CD1c-positive myeloid dendritic cell (primary cell): Measurements from ENCODE around the gene TGM4.
"Not testable (repeated sequence)": the region's sequence is repeated elsewhere in the genome, so short reads cannot be mapped to it uniquely, and the experiment has no call there.

Experiments
- DNase-seq: peaks from one replicate; pipeline ENCODE4 v3.0.0-alpha.2; 2016; ENCODE audit errors: extremely low spot score

TGM4 gene

DNA sequence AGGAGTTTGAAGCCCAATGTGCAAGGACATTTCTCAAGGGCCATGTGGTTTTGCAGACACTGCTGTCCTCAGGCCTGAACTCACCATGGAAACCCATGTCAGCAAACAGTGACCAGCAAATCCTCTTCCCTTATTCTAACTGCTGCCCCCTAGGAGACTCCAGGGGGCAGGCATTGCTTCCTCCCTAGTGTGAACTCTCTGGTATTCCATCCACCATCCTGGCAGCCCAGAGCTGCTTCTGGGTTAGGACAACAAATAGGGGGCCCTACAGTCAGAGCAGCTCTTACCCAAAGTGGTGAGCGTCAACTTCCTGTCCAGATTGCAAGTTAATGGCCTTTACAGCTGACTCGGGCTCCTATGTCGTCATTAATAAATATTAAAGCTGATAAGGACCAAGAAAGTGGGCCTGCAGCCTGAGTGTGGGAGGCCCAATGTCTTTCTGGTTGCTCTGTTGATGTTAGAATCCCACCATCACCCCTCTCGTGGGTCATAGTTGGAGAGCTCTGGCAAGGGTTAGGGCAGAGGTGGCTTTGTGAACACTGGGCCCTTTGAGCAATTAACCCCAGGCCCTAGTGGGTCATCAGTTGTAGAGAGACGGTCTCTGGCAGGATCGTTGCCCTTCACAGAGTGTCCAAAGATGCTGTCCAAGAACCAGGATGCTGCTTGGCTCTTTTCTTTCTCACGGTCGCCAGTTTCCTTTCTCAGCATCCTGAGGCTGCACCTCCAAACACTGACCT lies 41.5 kb downstream of the TGM4 start:
- DNase-seq: peak; percentile 5

DNA sequence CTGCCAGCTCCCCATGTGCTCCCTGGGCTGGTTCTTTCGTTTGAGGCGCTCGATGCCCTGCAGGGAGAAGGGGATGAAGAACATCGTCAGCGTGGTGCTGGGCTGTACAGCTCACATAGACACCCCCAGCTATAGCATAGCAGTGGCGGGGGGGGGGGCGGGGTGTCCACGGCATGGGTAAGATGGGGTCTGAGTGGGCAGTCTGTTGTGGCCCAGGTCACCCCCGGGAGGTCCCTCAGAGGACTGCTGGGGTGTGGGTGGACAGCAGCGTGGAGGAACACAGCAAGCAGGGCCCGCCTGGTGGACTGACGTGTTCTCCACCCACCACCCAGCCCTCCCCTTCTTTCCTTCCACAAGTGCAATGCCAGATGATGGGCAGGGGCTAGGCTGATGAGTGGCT lies 43.7 kb downstream of the TGM4 start:
- no peak for DNase-seq

DNA sequence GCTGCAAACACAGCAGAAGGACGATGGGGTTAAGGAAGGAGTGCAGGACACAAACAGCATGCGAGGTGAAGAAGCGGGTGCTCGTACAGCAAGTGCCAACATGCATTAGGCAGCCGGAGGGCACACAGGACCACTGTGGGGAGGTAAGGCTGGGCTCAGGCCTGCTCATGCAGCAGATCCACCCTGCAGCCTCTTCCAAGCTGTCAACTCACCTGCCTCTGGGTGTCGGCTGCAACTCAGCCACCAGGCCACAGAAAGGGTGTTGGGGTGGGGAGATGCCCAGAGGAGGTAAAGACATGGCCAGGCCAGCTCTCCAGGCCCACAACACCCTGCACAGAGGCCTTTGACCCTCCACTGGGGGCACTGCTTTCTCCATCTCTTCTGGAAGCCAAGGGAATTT lies 44.2 kb downstream of the TGM4 start:
- no peak for DNase-seq

DNA sequence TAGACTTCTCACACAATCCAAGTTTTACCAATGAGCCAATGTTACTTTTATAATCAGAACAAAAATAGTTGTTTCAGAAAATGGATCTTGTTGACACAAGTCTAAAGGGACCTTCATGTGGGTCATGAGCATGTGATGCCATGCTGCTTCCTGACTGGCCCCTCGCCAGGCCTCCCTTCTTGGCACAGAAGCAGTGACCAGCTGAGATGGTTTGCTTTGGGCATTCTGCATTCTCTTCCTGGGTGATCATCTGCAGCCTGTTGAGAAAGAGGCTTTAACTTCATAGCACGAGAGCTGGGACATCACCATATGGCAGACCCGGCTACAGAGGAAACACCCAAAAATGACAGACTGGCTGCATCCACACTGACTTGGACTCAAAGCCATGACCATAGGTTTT lies 45.7 kb downstream of the TGM4 start:
- no peak for DNase-seq

DNA sequence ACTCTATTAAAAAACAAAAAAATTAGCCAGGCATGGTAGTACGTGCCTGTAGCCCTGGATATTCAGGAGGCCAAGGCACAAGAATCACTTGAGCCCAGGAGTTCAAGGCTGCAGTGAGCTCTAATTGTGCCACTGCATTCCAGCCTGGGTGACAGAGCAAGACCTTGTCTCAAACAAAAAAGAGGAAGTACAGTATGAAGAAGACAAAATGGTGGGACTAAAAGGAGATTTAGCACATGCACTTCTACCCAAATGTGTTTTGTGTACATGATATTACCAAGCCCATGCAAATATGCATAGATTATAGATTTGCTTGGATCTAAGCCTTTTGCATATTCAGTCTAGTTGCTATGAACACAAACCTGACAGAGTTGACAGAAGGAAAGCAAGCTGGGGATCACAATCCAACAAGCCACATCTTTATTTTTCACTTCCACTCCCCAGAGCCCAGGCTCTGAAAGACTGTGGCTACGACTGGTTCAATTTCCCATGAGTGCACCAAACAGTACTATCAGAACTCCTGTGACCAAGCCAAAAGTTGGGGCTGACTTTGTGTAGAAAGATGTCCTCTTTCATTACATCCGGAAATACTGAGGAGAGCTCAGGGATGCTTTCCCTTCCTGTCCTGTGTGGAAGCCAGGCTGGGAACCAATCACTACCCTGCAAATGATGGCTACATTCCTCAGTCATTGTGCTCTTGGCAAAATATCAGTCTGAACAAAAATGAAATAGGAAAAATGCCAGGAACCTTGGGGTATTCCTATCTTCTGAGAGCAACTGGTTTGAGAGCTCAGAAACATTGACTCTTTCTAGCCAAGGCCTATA lies 49.4 kb downstream of the TGM4 start:
- DNase-seq: no peak

DNA sequence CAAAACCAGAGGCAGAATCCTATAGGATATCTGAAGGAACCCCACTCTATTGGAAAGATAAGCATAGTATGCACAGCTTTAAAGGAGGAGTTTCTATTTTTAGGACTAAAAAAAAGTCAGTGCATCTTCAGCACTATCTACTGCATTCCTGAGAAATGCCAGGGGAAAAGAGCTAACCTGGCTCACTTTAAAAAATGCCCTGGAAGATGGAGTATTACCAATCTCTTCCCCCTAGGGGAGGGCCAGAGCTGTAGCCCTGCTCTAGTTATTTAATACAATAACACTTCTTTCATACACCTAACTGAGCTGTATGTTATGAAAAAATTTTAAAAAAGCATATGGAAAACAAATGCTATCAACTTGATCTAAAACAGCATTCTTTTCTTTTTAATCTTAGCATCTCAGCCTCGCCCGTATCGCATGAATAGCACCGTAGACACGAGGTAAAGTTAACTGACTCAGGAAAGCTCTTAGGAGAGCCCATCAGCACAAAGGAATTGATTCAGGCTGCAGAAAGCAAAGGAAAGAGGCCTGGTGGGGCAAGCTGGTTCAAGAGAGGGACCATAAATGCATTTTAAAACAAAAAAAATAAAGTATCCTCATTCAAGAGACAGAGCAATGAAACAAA lies 50.2 kb downstream of the TGM4 start:
- no peak for DNase-seq

DNA sequence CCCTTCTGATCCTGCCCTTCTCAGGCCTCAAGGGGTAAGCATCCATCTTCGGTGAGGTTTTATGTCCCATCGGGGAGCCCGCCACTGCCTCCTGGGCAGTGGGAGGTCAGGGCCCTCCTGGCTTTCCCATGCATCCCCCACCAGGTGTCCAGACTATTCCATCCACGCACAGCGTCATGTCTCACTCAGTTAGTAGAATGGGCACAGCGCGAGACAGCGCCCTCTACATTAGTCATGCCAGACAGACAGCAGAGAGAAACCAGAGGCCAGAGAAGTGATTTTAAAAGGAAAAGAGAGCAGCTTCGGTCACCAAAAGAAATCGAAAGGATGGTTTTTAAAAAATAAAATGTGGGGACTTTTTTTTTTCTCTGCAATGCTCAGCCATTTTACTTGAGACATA lies 51.8 kb downstream of the TGM4 start:
- DNase-seq: no peak

DNA sequence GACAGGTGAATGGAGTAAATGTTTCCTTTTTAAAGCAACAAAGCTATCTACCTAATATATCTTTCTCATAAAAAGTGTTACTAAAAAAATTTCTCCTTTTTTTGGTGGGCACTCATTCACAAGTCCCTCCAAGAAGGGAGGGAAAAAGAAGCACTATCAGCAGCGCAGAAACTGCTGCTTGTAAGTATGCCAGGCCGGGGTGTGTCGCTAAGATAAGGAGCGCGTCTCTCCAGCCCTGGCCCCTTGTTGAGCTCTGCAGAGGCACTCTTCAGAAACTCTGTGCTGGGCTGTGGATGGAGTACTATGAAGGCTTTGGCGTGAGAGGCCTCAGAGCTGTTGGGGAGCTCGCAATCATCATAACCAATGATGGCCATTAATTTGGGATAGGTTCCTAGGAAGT lies 52.5 kb downstream of the TGM4 start:
- no peak for DNase-seq

DNA sequence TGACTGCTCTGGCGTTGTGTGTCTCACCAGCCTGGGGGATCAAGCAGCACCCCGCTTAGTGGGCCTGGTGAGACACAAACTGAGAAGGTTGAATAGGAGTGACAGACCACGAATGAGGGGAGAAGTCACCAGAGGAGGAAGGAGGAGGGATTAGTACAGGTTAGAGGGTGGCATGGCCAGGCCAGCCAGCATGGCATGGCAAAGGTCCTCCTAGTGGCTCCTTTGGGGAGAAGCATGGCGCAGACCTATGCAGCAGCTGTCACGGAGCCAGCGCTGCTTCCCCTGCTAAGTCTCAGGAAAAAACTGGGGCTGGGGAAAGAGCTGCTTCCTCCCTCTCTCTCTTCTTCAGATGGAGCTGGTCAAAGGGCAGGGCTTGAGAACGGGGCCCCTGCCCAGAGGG lies 53.0 kb downstream of the TGM4 start:
- no peak for DNase-seq

DNA sequence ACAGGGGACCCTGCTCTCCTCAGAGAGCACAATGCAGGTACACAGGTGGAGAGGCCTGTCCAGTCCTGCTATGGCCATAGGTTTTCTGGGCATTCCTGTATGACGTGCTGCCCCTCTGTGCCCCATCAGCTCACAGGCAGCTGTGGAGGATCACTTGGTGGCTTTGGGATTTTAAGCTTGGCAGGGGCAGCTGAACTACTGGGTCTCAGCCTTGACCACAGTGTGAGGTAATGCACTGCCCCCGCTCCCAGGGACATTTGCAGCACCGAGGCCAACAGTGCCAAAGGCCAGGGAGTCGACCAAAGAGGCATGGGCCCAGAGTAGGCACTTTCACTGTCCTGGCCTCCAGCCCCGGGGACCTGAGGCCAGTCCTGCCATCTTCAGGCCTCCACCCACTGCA lies 55.4 kb downstream of the TGM4 start:
- no peak for DNase-seq

DNA sequence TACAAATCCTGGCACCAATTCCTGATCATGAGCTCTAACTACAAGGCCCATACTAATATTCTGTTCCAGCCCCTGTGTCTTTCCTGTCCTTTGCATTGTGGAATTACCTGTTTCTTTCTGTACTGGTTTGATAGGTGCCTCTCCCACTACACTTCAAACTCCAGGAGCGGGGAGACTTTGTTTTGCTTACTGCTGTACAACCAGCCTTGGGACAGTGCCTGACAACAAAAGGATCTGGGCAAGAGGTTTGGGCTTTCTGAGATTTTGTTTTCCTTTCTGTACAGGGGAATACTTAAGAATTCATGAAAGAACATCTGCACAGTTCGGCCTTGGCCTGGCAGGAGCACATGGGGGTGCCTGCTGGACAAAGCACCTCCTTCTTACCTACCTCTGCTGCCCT lies 56.5 kb downstream of the TGM4 start:
- no peak for DNase-seq

DNA sequence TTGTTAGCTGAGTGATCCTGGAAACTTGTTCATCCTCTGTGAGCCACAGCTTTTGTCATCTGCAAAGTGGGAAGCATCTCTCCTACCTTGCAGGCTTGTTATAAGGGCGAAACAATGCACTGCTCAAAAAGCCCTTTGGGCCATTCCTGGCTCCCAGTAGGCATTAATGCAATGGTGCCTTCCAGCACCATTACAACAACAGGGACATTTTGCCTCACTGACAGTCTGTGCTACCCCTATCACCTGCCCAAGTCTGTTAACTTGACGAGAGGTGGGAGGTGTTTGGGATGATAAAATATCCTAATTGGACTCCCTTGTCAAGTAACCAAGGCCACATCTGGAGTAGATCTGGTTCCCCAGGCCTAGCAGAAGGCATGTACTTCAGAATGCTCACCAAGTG lies 57.4 kb downstream of the TGM4 start:
- DNase-seq: no peak

DNA sequence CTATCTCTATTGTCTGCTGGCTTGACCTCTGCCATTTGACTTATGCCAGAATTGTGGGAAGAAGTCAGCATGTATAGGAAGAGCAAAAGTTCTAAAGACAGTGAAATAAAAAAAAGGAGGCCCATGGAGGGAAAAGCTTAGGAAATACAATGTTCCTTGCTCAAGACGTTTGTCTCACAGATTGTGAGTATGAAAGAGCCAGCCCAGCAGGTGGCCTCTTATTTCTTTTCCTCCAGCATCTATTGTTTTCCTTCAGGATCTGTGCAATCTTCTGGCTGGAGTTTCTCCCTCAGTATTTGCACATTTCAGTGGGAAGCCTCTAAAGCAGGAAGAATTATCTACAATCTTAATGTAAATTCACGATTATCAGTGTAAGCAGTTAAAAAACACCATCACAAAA lies 57.9 kb downstream of the TGM4 start:
- DNase-seq: no peak

DNA sequence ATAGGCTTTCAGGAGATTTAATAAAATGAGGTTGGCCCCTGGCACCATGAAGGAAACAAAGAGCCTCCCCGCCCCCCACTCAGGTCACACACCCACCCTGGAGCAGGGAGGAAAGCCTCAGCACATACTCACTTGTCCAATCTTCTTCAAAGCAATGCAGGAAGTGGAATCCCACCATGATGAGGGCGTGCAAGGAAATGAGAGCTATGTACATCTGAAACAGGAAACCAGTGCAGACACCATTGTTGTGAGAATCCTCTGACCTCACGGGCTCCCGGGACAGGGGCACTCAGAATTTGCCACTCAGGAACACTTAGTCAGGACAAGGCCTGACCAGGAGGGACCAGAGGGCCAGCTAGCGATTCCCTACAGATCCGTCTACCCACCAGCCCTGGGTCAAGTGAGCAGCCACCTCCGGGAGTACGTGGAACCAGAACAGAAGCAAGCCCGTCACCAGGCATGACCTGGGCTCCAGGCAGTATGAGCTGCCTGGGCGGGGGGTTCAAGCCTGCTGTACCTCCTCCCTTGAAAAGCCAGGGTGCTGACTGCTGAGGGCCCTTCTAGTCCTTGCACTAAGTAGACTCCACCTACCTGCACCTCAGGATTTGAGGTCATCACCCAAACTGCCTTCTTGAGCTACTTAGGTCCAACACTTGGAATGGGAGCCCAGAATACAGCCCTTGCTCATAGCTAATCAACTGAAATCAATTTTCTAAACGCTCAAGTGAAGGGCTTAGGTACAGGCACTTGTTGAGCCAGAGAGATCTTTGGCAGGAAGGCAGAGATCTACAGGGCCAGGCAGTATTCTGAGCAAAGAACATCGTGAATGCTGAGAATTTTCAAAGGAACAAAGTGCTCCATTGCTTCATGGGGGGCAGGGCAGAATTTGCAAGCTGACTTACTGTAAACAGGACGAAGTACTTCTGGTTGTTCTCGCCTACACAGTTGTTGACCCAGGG lies 58.9 kb downstream of the TGM4 start:
- DNase-seq: no peak

DNA sequence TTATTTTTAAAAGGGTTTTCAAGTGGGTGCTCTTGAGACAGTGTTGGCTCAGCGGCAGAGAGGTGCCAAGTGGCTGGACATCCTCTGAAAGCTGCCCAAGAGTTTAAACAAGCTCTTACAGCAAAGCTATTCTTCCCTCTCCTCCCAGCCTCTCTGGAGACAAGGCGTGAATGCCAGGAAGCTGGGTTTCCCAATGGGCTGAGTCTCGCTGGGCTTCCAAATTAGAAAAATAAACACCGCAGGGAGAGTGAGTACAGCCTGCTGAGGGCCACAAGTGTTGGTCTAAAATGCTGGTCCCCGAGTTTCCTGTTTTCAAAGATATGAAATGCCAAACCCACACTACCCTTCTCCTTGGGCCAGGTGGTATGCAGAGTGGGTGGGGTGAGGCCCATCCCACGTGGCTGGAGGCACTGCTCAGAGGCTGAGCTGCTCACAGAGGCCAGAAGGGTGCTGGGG lies 65.2 kb downstream of the TGM4 start:
- DNase-seq: no peak

DNA sequence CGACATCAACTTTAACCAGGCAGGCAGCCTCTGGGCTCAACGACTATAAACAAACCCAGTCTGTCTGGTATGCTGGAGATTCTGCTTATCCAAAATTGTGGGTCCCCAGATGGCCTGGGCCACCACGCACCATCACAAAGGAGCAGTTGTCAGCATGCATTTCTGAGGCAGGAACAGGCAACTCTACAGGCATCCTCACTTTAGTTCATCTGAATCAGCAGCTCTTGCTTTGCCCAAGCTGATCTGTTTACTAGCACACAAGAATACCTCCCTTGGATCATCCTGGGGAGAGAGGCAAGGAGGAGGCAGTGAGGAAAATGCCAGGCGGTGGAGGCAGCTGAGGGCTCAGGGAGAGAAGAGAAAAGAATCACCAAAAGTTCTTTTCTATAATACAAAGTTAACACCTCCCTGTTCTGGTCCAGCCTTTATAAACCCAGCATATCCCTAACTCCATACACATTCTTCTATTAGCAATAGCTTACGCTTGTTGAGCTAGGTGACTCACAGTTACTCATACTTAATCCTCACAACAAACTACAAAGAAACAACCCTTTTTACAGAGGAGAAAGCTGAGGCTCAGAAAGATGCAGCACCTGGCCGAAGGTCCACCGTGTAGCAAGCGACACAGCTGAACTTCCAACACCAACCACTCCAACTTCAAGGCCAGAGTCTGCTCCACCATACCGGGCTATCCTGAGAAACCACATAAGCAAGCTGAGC lies 68.0 kb downstream of the TGM4 start:
- no peak for DNase-seq

DNA sequence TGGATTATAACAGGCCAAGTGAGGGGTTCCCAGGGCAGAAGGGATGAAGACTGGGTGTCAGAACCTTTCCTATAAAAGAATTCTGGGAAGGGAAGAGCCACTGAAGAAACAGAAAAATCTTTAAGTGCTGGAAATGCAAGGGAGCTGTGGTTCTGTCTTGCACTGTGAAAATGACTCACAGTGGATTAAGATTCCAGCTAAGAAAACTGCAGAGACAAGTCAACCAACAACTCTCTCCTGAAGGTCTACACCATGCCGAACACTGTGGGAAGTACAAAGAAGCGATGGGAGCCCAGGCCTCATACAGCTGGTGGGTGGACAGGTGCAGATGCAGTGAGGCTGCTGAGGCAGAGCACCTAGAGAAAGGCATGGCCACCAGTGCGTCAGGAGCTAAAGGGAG lies 73.8 kb downstream of the TGM4 start:
- DNase-seq: no peak

DNA sequence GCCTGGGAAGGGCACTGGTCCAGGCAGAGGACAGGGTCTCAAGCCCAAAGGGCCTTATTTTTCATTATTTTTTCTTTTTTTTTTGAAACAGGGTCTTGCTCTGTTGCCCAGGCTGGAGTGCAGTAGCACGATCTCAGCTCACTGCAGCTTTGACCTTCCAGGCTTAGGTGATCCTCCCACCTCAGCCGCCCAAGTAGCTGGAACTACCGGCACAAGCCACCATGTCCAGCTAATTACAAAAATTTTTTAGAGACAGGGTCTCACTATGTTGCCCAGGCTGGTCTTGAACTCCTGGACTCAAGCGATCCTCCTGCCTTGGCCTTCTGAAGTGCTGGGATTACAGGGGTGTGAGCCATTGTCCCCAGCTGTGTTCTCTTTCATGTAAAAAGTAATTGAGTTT lies 75.4 kb downstream of the TGM4 start:
- not testable (repeated sequence) for DNase-seq

DNA sequence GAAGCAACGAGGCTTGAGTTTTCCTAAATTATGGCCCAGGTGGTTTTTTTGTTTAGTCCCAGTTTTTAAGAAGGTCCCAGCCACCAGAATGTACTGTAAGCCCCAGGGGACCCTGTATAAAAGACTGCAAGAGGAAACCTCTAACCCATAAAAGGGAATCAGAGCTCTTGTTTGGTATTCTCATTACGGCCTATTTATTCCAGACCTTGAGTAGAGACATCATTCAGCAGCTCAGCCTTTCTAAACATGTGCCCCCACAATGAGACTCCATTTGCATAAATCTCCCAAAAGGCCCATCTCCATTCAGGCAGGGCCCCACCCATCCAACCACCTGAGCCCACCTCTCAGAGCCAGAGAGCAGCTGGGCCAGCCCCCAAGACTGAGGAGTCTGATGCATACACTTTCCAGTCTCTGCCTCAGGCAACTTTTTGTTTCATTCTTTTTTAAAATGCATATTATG lies 75.9 kb downstream of the TGM4 start:
- DNase-seq: no peak

DNA sequence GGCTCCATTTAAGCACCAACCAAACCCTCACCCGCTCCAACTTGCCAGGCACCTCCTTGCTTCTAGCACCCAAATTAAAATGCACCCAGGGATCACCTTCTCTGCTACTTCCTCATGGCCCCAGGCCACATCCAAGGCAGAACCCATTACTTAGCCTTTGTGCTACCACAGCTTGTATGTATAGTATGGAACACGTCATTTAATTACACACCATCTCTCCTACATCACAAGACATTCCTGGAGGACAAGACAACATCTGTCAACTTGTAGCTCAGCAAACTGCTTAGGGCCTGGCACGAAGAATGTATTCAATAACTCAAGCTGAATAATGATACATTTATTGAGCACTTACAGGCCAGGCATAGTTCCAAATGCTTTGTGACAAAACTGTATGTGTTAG lies 78.3 kb downstream of the TGM4 start:
- no peak for DNase-seq

DNA sequence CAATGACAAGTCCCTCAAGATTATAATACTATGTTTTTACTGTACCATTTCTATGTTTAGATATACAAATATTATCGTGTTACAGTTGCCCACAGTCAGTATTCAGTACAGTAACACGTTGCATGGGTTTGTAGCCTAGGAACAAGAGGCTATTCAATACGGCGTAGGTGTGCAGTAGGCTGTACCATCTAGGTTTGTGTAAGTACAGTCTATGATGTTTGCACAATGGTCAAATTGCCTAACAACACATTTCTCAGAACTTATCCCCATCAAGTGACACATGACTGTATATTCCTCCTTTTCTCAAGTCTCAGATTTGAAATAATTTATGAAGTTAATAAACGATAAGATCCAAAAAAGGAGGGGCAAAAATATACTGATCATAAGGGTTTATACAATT lies 79.9 kb downstream of the TGM4 start:
- peak; percentile 81 for DNase-seq
